GM04503 (cell line): ENCODE data around the gene PKIG.

Experiments
- DNase-seq: peaks from one replicate; pipeline ENCODE4 v3.0.0-alpha.2; 2012; ENCODE audit warnings: low read depth

The PKIG gene

GRCh38 chr20:44620030-44620429 is 37.7 kb downstream of the PKIG start:
- DNase-seq = no peak

- DNase-seq = no peak
Observed at GRCh38 chr20:44621325-44621724, 38.9 kb downstream of the PKIG start.

GRCh38 chr20:44621939-44622338 is 39.6 kb downstream of the PKIG start:
- no peak for DNase-seq

- DNase-seq = no peak
Observed at GRCh38 chr20:44622501-44623270, 40.3 kb downstream of the PKIG start.

- DNase-seq = no peak
Observed at GRCh38 chr20:44624152-44624551, 41.8 kb downstream of the PKIG start.

- DNase-seq = no peak
Observed at GRCh38 chr20:44624743-44625271, 42.4 kb downstream of the PKIG start.

GRCh38 chr20:44625361-44625760 is 43.0 kb downstream of the PKIG start:
- DNase-seq = no peak

GRCh38 chr20:44626278-44626677 is 43.9 kb downstream of the PKIG start:
- no peak for DNase-seq

- DNase-seq = no peak
Observed at GRCh38 chr20:44627364-44628010, 45.1 kb downstream of the PKIG start.

- no peak for DNase-seq
Observed at GRCh38 chr20:44629017-44629385, 46.6 kb downstream of the PKIG start.

GRCh38 chr20:44629542-44629941 is 47.2 kb downstream of the PKIG start:
- DNase-seq = no peak

- DNase-seq = no peak
Observed at GRCh38 chr20:44630297-44630696, 47.9 kb downstream of the PKIG start.

GRCh38 chr20:44632103-44632752 is 49.8 kb downstream of the PKIG start:
- DNase-seq = no peak

- DNase-seq = no peak
Observed at GRCh38 chr20:44633187-44633810, 50.9 kb downstream of the PKIG start.

- DNase-seq = no peak
Observed at GRCh38 chr20:44633872-44634600, 51.7 kb downstream of the PKIG start.

GRCh38 chr20:44635877-44636276 is 53.5 kb downstream of the PKIG start:
- DNase-seq = no peak

- no peak for DNase-seq
Observed at GRCh38 chr20:44637042-44637441, 54.7 kb downstream of the PKIG start.

- no peak for DNase-seq
Observed at GRCh38 chr20:44637522-44638372, 55.4 kb downstream of the PKIG start.

- no peak for DNase-seq
Observed at GRCh38 chr20:44640522-44640921, 58.1 kb downstream of the PKIG start.

- DNase-seq = no peak
Observed at GRCh38 chr20:44641325-44641724, 58.9 kb downstream of the PKIG start.
